ENCODE results near the gene SIRT2. TPM values are rescaled to one million over a fixed set of nuclear protein-coding genes. Genes with fewer than 3 reads are reported as not detected.
"Not testable (repeated sequence)": the region's sequence is repeated elsewhere in the genome, so short reads cannot be mapped to it uniquely, and the experiment has no call there.

The SIRT2 gene
- total RNA-seq, 1 experiment from 2014 or later: 50.3 TPM

GRCh38 chr19:38830039-38830733 lies 69.2 kb downstream of the SIRT2 start:
- DNase-seq (ENCODE audit: low spot score): peak; percentile 58

- DNase-seq (ENCODE audit: low spot score): not testable (repeated sequence)
Measured at GRCh38 chr19:38829203-38829602, 70.2 kb downstream of the SIRT2 start.

Other genes starting within 250 kb of the SIRT2 start
- gene CAPN12, start 155.1 kb downstream of the SIRT2 start, total RNA-seq (2014; rRNA removed; shearing (Covaris generic)): not detected in 2 replicates
- not detected in 2 replicates for gene LGALS7, start 126.1 kb downstream of the SIRT2 start, total RNA-seq (2014; rRNA removed; shearing (Covaris generic))
- gene LGALS7B, start 110.4 kb downstream of the SIRT2 start, total RNA-seq (2014; rRNA removed; shearing (Covaris generic)): not detected in 2 replicates
- gene LGALS4, start 86.7 kb downstream of the SIRT2 start, total RNA-seq (2014; rRNA removed; shearing (Covaris generic)): not detected in 2 replicates
- 37.1 and 39.7 TPM in 2 replicates for gene ECH1, start 67.8 kb downstream of the SIRT2 start, total RNA-seq (2014; rRNA removed; shearing (Covaris generic))
- gene HNRNPL, start 49.6 kb downstream of the SIRT2 start, total RNA-seq (2014; rRNA removed; shearing (Covaris generic)): 296 and 354 TPM in 2 replicates
- gene RINL, start 21.3 kb downstream of the SIRT2 start, total RNA-seq (2014; rRNA removed; shearing (Covaris generic)): 3.9 and 5.7 TPM in 2 replicates
- 16.3 and 17.1 TPM in 2 replicates for gene NFKBIB, start 351 bp upstream of the SIRT2 start, total RNA-seq (2014; rRNA removed; shearing (Covaris generic))
- not detected in 2 replicates for gene CCER2, start 12.6 kb upstream of the SIRT2 start, total RNA-seq (2014; rRNA removed; shearing (Covaris generic))
- 19.8 and 29.6 TPM in 2 replicates for gene SARS2, start 31.1 kb upstream of the SIRT2 start, total RNA-seq (2014; rRNA removed; shearing (Covaris generic))
- gene MRPS12, start 31.3 kb upstream of the SIRT2 start, total RNA-seq (2014; rRNA removed; shearing (Covaris generic)): 98.9 and 108 TPM in 2 replicates
- 15.1 and 21.9 TPM in 2 replicates for gene FBXO17, start 76.1 kb upstream of the SIRT2 start, total RNA-seq (2014; rRNA removed; shearing (Covaris generic))
- 0.07 and 0.10 TPM in 2 replicates for gene FBXO27, start 132.9 kb upstream of the SIRT2 start, total RNA-seq (2014; rRNA removed; shearing (Covaris generic))
- 0.03 and 0.31 TPM in 2 replicates for gene ACP7, start 184.8 kb upstream of the SIRT2 start, total RNA-seq (2014; rRNA removed; shearing (Covaris generic))
- gene PAK4, start 226.2 kb upstream of the SIRT2 start, total RNA-seq (2014; rRNA removed; shearing (Covaris generic)): 9.2 and 16.2 TPM in 2 replicates

Data from A172 (cell line).